NCI-H774 (cell line): ENCODE results near the gene STYX.

Source experiments
- DNase-seq: peaks from one replicate; lab custom pipeline; 2025; lab: John Stamatoyannopoulos, UW

Gene STYX

DNA sequence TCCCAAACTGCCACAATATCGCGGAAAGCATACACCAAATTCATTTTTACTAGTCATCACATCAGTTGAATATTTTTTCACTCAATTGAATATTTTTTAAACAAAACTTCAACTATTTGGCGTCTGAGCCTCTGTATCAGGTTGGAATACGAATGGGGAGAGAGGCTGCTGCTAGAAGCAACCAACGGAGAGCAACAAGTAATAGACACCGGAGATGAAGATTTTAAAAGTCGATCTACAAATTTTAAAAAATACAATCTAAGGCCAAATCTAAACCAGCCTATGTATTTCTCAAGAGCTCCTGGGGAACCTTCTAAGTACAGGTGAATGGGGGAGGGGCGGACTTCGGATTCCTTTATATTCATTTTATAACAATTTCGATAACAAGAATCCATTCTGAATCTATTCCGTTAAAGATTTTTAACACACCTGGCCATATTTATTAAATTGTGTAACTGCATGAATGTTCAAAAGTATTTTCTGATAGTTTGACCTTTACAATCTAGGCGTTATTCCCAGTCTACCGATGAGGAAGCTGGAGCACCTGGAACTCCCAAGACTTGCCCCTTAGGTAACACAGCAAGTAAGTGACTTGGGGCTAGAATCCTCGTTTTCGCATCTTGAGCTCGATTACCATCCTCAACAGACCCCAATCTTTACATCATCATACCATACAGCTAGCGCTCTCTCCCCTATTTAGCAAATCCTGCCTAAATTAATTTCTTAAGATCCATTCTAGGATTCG, 60.2 kb downstream of the STYX start:
- no peak for DNase-seq

DNA sequence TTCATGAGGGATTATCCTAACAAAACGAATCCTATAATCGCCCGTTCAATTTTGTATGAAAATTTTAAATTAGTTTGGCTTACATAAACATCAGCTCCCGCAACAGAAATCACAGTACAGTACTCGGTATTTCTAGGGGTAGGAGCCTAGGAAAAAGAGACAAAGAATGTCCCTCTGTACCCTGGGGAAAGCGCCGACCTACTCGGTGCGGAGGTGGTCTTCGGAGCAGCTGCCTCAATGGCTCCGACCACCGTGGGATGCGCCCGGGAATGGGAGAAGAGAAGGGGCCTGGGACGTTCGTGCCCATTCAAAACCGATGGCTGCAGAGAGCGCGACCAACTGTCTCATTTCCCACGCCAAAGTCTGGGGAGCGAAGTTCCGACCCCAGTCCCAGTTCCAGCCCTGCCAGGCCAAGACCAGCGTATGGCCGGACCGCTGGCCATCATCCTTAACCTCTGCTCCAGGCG, 60.8 kb downstream of the STYX start:
- DNase-seq, result no peak

DNA sequence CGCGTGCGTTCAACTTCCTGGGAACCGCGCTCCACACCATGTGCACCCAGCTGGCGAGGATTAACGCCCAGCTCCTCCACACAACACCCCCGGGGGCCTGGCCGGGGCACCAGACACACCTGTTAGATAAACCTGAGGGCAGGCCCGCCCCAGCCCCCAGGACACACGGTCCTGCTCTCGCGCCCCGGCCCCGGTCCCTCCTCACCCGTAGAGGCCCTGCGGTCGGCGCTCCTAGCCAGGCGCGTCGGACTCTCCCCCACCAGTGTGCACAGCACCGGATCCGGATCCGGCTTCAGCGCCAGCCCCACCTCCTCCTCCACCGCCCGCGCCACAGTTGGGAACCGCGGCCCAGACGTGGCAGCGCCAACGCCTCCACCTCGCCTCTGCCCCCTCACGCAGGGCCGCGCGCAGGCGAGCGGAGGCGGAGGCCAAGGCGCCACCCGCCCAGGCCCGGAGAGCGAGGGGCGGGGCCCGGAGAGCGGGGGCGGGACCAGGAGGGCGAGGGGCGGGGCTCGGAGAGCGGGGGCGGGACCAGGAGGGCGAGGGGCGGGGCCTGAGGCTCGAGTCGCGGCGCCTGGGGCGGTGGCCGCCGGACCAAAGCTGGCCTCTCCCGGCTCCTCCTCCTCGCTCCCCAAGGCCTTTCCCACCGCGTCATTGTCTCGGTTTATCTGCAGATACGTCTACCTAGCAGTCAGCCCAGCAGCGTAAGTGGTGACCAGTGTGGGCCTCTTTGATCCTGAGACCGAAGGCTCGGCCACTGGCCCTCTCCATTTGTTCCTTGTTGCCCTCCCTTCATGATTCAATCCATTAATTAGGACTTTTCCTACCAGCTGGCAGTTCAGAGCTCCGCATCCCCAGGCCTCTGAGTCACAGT, 61.5 kb downstream of the STYX start, which contains the start of gene GNPNAT1:
GNPNAT1 (minus strand) TSS at position 385 of the 874 bp plus-strand sequence. CDS start 6,957 bp downstream, outside the sequence.
- peak; percentile 71 for DNase-seq

DNA sequence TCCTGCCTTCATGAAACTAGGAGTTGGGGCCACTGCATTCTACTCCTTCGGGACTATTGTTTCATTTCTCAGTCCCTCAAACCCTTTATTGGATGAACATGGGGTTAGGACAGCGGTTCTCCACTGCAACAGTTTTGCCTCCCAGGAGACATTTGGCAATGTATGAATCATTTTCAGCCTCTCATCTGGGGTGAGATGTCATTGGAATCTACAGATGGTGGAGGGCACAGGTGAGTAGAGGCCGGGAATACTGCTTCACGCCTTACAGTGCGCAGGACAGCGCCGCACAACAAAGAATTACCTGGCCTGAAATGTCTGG, 62.1 kb downstream of the STYX start:
- DNase-seq, result no peak

DNA sequence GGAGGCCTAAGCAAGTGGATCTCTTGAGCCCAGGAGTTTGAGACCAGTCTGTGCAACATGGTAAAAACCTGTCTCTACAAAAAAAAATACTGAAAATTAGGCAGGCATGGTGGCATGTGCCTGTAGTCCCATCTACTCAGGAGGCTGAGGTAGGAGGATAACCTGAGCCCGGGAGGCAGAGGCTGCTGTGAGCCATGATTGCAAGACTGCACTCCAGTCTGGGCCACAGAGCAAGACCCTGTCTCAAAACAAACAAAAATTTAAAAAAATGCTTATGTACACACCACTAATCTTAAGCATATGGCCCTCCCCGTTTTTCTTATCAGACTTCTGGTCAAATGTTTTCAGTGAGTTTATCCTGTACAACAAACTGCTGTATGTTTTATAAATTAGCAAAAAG, 63.1 kb downstream of the STYX start:
- DNase-seq, result no peak

DNA sequence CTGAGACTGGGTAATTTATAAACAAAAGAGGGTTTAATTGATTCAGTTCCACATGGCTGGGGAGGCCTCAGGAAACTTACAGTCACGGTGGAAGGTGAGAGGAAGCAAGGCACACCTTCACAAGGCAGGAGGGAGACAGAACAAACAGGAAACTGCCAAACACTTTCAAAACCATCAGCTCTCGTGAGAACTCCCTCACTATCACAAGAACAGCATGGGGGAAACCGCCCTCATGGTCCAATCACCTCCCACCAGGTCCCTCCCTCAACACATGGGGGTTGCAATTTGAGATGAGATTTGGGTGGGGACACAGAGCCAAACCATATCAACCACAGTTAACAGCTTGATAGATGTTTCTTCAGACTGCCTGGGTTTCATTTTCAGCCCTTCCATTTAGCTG, 67.7 kb downstream of the STYX start:
- no peak for DNase-seq

DNA sequence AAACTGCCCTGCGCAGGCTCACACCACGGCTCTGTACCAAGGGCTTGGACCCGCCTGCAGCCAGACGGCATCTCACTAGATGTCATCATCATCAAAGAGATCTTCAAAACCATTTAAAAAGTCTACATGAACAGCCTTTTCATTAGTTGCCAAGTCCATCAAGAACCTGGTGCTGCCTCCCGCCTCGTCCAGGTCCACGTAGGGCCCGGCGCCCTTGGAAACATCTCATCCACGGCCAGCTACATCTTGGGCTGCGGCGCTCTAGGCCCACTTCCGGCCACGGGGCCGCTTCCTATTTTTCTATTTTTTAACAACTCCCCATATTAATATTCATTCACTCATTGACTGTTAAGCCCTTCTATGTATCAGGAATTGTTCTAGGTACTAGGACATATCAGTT, 68.9 kb downstream of the STYX start:
- no peak for DNase-seq

GRCh38 chr14:52801014-52801712, 71.2 kb downstream of the STYX start:
- DNase-seq, result no peak

DNA sequence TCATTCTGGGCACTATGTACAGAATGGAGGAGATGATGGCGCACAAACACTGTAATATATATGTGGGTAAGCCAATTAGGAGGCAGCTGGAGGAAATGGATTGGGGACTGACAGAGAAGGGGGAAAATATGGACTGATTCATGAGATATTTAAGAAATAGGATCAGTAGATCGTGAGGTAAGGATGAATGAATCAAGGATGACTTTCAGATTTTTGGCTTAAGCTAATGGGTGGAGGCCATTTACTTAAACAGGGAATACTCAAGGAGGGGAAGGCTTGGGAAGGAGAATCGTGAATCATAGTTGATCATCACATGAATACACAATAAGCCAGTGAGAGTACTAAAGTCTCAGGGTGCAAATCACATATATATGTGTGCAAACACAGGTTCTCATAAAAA, 72.6 kb downstream of the STYX start:
- no peak for DNase-seq

GRCh38 chr14:52806115-52806514, 76.1 kb downstream of the STYX start:
- no peak for DNase-seq

GRCh38 chr14:52808101-52808500, 78.1 kb downstream of the STYX start:
- DNase-seq, result no peak

DNA sequence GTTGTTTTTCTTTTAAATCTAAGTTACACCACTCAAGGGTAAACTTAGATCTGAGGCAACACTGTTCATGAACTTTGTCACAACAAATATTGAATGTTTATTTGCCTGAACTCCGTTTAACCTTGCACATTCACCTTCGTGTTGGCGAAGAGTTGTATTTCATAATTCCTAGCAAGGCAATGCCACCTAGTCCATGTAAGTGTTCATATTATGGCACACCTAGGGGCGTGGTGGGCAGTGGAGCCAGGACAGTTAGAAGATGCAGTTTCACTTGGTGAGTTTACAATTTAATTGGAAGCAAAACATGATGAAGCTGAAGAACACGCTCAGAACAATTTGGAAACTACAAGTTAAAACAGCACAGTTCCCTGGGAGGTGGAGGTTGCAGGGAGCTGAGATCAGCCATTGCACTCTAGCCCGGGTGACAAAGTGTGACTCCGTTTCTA, 91.9 kb downstream of the STYX start:
- DNase-seq, result no peak

GRCh38 chr14:52824462-52824861, 94.5 kb downstream of the STYX start:
- DNase-seq, result no peak
